HG03066 (cell line): ENCODE results near the gene MYO16.

Experiments
- ATAC-seq: cut with Tn5 transposase; IDR thresholded peaks from one replicate; pipeline ENCODE4 v1.9.1; 2021; ENCODE audit warnings: low read depth; ENCODE audit not compliant: unreplicated experiment

MYO16 gene

GRCh38 chr13:109144693-109145437 lies 515.5 kb downstream of the MYO16 start:
- ATAC-seq = no peak

DNA sequence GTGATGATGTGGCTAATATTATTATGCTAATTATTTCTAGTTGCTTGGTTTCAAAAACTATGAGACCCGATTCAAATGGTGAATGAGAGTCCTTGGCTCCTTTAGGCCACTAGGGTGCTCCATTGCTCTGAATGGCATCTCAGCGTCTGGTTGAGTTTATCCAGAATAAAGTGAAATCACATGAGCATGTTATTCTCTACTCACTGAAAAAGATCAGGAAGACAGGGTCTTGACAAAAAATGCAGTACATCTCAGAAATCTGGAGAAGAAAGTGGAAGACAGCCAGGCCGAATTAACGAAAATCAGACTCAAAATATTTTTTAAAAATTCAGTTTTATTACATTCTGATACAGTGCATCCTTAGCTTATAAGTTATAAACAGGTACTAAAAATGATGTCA lies 516.2 kb downstream of the MYO16 start:
- peak; percentile 85 for ATAC-seq

- no peak for ATAC-seq
These were observed 517.0 kb downstream of the MYO16 start for GRCh38 chr13:109146393-109146792.

- no peak for ATAC-seq
These were observed 517.7 kb downstream of the MYO16 start for GRCh38 chr13:109146912-109147647.

GRCh38 chr13:109148243-109148642 lies 518.8 kb downstream of the MYO16 start:
- no peak for ATAC-seq

DNA sequence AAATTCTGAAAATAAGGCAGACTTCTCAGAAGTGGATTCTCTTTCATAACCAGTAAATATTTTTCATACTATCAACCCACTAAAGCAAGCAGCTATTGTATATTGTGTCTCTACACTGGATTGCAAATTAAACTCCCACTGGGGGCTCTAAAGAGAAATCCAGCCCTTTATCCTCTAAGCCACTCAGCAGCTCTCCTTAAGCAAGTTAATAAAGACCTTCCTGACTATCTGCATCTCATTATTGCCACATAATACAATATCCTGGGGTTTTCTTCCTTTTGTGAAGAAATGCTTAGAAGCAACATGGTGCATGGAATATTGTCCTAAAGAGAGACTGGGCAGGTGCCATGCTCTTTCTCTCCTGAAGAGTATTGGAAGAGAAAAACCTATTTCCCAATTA lies 521.3 kb downstream of the MYO16 start:
- ATAC-seq = no peak

GRCh38 chr13:109151255-109151654 lies 521.8 kb downstream of the MYO16 start:
- no peak for ATAC-seq

DNA sequence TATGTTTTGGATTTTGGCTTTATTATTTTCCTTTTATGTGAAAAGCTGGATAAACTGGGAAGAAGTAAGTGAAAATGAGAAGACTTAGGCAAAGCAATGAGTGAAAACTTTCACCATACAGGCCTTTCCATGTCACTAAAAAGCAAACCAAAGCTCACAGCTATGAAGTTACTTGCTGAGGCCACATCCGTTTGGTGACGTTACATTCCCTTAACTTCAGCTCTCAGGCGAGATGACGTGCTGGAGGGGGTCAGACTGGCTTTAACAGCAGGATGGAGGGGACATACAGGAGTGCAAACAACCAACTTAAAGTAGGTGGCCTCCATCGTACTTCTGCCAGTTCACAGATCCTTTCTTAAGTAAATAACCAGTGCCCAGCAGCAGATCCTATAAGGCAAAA lies 522.3 kb downstream of the MYO16 start:
- ATAC-seq = no peak

GRCh38 chr13:109152311-109152820 lies 523.0 kb downstream of the MYO16 start:
- no peak for ATAC-seq

DNA sequence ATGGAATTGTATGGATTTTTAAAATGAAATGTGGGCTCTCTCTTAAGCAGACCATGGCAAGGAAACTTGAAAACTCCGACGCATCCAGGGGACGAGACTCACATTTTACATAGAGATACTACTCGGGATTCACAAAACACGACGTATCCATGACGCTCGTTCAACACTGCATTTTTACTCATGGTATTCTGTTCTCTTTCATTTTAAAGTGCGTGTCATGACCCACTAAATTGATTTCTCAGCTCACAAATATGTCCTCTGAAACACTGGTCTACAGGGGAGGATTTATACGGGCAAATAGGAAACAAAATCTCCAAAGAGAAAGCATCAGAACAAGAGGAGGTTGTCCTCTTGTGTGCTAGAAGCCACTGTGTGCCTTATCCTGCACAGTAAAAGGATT lies 523.5 kb downstream of the MYO16 start:
- no peak for ATAC-seq

DNA sequence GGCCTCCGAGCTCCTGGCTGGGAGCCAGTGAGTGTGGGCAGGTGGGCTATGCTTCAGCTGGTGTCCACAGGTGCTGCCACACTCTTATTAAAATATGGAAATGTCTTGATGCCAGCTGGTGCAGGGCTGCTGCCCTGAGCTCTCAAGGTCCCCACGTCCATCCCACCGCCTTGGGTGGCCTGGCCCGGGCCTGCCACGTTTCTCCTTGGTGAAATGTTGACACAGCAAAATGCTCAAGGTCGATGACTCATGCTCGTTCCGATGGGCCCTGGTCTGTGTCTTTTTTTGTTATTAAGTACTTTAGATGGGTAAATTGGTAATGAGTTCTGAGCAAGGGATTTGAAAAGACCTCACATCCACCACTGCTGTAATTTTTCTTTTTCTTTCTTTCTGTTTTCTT lies 524.7 kb downstream of the MYO16 start:
- ATAC-seq = no peak

- ATAC-seq = no peak
These were observed 525.1 kb downstream of the MYO16 start for GRCh38 chr13:109154546-109154945.

DNA sequence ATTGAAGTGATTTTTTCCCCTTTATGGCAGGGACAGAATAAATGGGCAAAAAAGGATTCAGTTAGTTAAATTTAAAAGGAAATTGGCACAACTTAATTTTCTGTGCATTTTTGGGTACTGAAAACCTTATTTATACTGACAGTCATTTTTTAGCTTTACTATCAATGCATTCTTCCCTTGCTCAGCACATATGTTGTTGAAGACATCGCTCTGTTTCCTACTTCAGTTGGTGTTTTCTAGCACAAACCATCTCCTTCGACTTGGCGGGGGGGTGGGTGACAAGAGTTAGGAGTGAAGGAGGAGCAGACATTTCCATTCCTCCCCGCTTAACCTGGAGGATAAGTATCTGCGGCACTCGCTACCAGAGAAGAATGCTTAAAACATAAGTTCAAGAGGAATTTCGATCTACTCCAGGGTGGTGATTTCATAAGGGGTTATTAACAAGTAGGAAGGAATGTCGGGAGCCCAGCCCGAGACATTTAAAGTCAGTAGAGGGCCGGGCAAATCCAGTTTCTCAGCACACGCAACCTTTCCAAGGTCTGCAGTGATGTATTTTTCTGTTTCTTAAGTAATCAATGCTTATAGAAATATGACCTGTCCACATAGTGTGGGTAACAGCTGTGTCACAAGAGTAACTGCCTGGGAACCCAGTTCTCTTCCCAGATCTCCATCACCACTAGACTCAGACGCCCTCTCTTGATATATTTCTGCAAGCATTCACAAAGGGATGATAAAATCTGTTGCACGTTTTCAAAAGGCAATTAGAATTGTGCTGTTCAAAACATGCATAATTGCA lies 525.8 kb downstream of the MYO16 start:
- no peak for ATAC-seq

- ATAC-seq = no peak
These were observed 526.9 kb downstream of the MYO16 start for GRCh38 chr13:109156181-109156935.

DNA sequence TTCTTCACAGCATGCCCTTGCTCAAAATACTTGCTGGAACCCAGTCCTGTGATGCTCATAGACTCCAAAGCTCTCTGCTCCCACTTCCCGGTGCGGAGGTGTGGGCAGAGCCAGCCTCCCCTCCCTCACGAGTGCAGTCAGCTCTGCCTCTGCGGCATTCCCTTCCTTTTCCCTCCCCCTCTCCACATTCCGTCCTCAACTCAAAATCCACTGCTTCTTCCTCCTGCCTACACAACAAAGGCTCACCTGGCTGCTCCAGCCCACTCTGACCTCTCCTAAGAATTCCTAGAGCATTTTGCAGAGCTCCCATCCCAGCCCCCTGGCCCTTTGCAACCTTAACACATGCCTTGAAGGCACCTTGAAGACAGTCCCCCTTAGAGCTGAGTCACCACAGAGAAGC lies 527.9 kb downstream of the MYO16 start:
- ATAC-seq = no peak

DNA sequence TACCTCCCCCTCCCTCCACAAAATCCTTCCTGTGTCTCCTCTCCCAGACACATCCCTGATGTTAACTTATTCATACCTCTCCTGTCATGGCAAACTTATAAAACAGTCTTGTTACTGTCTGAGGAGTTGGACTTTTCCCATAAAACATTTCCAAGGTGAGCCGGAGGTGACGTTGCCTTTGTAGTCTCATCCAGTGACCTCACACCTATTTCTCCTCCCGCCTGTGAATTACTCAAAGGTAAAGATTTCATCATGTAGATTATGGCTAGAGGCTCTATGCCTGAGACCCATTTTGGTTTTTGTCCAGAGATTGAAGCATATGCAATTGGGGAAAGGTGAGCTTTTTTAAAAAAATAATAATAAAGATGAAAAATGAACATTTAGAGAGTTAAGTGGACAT lies 529.0 kb downstream of the MYO16 start:
- ATAC-seq = no peak

DNA sequence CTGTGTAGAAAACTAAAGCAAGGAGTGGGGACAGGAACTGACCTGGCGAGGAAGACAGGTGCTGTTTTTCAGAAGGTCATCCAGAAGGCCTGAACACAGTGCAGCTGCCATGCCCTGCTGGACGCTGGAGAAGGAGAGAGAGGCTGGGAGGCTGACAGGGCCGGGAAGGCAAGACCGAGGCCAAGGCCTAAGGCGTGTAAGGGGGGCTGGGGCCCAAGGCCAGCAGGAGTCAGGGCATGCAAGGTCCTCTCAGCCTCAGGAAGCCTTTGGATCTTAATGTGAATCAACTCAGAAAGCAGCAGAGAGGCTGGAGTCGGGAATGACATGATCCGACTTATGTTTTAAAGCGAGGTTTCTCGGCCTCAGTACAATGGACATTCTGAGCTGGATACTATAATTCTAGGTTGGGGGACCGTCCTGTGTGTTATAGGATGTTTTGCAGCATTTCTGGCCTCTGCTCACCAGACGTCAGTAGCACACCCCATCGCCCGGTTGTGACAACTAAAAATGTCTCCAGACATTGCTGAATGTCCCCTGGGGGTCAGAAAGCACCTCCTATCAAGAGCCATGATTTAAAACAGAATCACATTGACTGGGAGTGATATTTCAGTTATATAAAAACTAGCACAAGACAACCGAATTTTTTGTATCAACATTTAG lies 530.4 kb downstream of the MYO16 start:
- no peak for ATAC-seq

- peak; percentile 35 for ATAC-seq
These were observed 530.9 kb downstream of the MYO16 start for GRCh38 chr13:109160357-109160756.

GRCh38 chr13:109160887-109161669 lies 531.7 kb downstream of the MYO16 start:
- no peak for ATAC-seq
